ENCODE results near the gene AAK1.
A peak's percentile ranks its signal among the peaks of the same experiment; 100 is the strongest.
"Not testable (repeated sequence)": the region's sequence is repeated elsewhere in the genome, so short reads cannot be mapped to it uniquely, and the experiment has no call there.

Gene AAK1

DNA sequence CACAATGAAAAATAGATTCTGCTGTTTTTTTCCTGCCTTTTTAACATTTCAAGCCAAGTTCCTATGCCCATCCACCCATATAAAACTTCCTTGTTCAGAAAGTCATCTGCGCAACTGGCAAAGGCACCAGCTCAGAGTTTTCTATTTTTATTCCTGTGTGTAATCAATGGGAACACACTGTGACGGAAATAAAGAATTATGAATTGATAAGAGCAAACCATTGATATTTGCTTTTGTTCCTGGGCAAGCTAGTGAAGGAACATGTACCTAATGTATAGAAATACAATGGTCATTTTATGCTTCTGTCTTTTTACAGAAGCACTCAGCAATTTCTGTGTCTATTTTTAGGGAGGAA lies 30.8 kb upstream of the AAK1 start:
- H3K4me3 ChIP-seq (ENCODE audit: low read depth, low read length): peak overlapping the region; percentile 43
- TF ChIP-seq, protein P1, sequence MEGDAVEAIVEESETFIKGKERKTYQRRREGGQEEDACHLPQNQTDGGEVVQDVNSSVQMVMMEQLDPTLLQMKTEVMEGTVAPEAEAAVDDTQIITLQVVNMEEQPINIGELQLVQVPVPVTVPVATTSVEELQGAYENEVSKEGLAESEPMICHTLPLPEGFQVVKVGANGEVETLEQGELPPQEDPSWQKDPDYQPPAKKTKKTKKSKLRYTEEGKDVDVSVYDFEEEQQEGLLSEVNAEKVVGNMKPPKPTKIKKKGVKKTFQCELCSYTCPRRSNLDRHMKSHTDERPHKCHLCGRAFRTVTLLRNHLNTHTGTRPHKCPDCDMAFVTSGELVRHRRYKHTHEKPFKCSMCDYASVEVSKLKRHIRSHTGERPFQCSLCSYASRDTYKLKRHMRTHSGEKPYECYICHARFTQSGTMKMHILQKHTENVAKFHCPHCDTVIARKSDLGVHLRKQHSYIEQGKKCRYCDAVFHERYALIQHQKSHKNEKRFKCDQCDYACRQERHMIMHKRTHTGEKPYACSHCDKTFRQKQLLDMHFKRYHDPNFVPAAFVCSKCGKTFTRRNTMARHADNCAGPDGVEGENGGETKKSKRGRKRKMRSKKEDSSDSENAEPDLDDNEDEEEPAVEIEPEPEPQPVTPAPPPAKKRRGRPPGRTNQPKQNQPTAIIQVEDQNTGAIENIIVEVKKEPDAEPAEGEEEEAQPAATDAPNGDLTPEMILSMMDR (IDR thresholded peaks at IDR 0.05; ENCODE audit: control insufficient read depth, extremely low read depth, insufficient read depth): no peak
- DNase-seq (ENCODE audit: low read depth): peak; percentile 87

DNA sequence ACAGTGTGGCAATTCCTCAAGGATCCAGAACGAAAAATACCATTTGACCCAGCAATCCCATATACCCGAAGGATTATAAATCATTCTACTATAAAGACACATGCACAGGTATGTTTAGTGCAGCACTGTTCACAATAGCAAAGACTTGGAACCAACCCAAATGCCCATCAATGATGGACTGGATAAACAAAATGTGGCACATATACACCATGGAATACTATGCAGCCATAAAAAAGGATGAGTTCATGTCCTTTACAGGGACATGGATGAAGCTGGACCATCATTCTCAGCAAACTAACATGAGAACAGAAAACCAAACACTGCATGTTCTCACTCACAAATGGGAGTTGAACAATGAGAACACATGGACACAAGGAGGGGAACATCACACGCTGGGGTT lies 29.6 kb upstream of the AAK1 start:
- H3K4me3 ChIP-seq (ENCODE audit: low read depth, low read length): not testable (repeated sequence)

DNA sequence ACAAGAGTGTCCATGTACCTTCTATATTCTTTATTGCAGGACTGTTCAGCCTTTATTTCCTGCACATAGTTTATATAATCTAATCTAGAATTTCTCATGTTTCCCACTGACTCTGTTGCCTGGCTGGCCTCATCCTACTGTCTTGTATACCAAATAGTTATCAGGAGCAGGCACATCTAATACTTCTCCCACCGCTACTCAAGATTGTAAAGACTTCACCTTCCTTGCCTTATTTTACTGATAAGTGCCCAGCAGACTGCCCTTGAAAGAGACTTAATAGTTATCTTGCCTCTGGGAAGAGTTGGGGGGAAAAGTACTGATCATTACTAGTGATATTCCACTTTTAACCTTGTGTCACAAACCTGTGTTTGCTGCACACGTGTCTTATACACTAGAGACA lies 26.1 kb upstream of the AAK1 start:
- no peak for DNase-seq (ENCODE audit: low read depth)
- TF ChIP-seq, protein P1 (IDR thresholded peaks at IDR 0.05; ENCODE audit: control insufficient read depth, extremely low read depth, insufficient read depth): no peak
- H3K4me3 ChIP-seq (ENCODE audit: low read depth, low read length): no peak overlapping the region

More for the DNA sequence above, 29.6 kb upstream of the AAK1 start:
- not testable (repeated sequence) for DNase-seq (ENCODE audit: low read depth)

DNA sequence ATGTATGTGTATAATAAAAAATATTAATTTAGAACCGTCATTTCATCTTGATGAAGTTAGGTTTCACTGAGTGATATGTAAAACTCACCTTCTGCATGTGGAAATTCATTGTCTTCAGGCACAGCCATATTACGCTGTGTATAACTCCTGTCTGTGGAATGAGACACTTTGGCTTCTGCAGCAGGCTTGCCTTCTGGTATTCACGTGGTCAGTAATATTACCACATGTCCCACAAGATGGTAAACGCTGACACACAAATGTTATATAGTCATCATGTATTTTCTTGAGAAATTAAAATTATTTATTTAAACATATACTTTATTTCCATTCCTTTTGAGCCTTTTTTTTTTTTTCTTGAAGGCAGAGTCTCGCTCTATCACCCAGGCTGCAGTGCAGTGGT lies 25.1 kb upstream of the AAK1 start:
- TF ChIP-seq, protein P1 (IDR thresholded peaks at IDR 0.05; ENCODE audit: control insufficient read depth, extremely low read depth, insufficient read depth): no peak
- no peak for DNase-seq (ENCODE audit: low read depth)
- H3K4me3 ChIP-seq (ENCODE audit: low read depth, low read length): no peak overlapping the region

DNA sequence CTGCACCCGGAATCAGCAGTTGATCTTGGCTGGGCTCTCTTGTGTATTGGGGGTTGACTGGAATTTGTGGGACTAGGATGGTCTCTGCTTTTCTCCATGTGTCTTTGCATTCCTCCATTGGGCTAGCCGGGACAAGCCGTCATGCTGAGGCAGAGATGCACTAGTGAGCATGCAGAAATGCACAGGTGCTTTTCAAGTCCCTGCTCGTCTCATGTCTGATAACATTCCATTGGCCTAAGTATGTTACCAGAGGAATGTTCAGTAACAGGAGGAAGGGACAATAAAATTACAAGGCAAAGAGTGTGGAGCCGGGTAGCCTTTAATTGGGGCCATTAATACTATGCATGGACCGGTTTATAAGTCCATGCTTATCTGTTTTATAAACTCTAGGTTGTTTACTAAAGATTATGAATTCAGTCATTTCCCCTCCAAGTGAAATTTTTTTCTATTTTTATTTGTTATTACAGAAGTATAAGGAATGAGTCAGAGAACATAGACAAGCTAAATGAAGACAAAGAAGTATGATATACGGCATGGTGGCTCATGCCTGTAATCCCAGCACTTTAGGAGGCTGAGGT lies 24.4 kb upstream of the AAK1 start:
- peak; percentile 46 for DNase-seq (ENCODE audit: low read depth)
- H3K4me3 ChIP-seq (ENCODE audit: low read depth, low read length): no peak overlapping the region
- TF ChIP-seq, protein P1 (IDR thresholded peaks at IDR 0.05; ENCODE audit: control insufficient read depth, extremely low read depth, insufficient read depth): no peak

DNA sequence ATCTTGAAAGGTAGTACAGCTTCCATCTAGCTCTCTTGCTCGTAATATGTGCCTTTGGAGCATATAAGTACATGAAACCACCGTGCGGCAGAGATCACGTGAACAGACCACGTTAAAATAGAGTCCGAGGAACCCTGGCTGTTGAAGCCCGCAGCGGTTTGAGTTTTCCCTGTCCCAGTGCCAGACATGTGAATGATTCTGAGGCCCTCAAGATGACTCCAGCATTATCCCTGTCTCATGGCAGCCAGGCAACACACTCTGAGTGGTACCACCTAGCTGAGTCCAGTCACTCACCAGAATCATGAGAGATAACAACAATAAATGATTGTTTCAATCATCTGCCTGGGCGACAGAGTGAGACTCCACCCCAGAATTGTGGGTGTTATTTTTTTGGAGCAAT lies 21.6 kb upstream of the AAK1 start:
- TF ChIP-seq, protein P1 (IDR thresholded peaks at IDR 0.05; ENCODE audit: control insufficient read depth, extremely low read depth, insufficient read depth): no peak
- no peak overlapping the region for H3K4me3 ChIP-seq (ENCODE audit: low read depth, low read length)
- no peak for DNase-seq (ENCODE audit: low read depth)

DNA sequence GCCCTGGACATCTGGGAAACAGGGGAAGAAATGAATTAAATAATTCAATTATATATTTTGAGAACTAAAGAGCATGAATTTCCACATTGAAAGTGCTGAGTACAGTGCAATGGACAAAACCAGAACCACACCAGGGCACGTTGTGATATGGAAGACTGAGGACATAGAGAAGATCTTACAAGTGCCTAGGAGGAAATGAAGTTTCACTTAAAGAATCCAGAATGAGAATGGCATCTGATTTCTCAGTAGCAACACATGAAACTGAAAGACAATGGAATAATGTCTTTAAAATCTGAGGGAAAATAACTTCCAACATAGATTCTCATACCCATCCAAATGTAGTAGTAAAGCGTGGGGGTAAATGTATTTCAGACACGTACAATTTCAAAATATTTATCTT lies 20.3 kb upstream of the AAK1 start:
- H3K4me3 ChIP-seq (ENCODE audit: low read depth, low read length): no peak overlapping the region
- TF ChIP-seq, protein P1 (IDR thresholded peaks at IDR 0.05; ENCODE audit: control insufficient read depth, extremely low read depth, insufficient read depth): no peak
- DNase-seq (ENCODE audit: low read depth): no peak

DNA sequence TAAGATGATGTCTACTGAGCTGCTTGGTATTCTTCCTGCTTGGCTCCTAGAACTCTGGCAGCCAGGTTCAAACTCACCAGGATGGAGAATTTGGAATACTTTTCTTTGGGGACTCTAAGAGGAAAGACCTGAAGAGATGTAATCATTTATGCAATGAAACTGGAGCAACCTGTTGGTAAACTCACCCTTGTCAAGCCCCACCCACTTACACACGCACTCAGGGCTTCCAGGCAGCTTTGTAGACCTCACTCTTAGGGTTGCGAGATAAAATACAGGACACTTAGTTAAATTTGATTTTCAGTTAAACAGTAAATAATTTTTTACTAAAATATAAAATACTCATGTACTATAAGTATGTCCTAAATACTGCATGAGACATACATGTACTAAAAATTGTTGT lies 19.0 kb upstream of the AAK1 start:
- not testable (repeated sequence) for DNase-seq (ENCODE audit: low read depth)

More for the DNA sequence above, 19.0 kb upstream of the AAK1 start:
- H3K4me3 ChIP-seq (ENCODE audit: low read depth, low read length): not testable (repeated sequence)
